HepG2 (cell line): ENCODE results near the gene CPXCR1. TPM values are rescaled to one million over a fixed set of nuclear protein-coding genes. Genes with fewer than 3 reads are reported as not detected.

Experiments used
- ATAC-seq: fragments of 200-7000 bp; cut with Tn5 transposase; 3 replicates; pipeline ENCODE4 v1.9.1; 2020; ENCODE audit warnings: mild to moderate bottlenecking, moderate library complexity
- Bru-seq: library from RNA; stranded (reverse); fragments of 400-500 nt; gene quantifications from one replicate; lab custom pipeline; 2021; lab: Mats Ljungman, UMichigan
- BruChase-seq, 2 experiments: library from RNA; stranded (reverse); fragments of 400-500 nt; gene quantifications; one replicate each; lab custom pipeline; 2021; lab: Mats Ljungman, UMichigan
- BruUV-seq: library from RNA; stranded (reverse); fragments of 400-500 nt; replicated peaks from 2 replicates; lab custom pipeline; 2021; lab: Mats Ljungman, UMichigan
- CTCF ChIA-PET: fragments of 300-600 bp; formaldehyde crosslinking; extraction: SDS; loops from one replicate; lab custom pipeline; 2021; ENCODE audit warnings: low total read pairs, inconsistent platforms, low intra/inter-chr PET ratio; lab: Yijun Ruan, JAX
- POLR2A ChIA-PET: fragments of 350-600 bp; sonication (Branson Sonifier 250); formaldehyde crosslinking; loops from one replicate; lab custom pipeline; 2020; ENCODE audit warnings: antibody characterized with exemption, inconsistent platforms; lab: Yijun Ruan, JAX
- DNase-seq: peaks from one replicate; pipeline ENCODE4 v3.0.0-alpha.2; 2015; ENCODE audit warnings: low spot score
- FAIRE-seq: peaks from 3 replicates; lab custom pipeline; 2011; peaks lifted over from hg19 to GRCh38; lab: Jason Lieb, UNC
- H2AFZ ChIP-seq: one replicate; pipeline ENCODE4 v1.6.1; 2011; ENCODE audit warnings: low read length, inconsistent platforms
- H3K27ac ChIP-seq: fragments of 300-600 bp; 3 replicates; pipeline ENCODE4 v1.8.0; 2011; ENCODE audit warnings: mixed run types, mild to moderate bottlenecking, mixed read lengths, low read length, inconsistent platforms; ENCODE audit not compliant: insufficient read depth; ENCODE audit errors: extremely low read length
- H3K27me3 ChIP-seq, 2 experiments: fragments of 200-600 bp in 1 of 2; 2 replicates in 1 of 2; 3 replicates in 1 of 2; pipeline versions ENCODE4 v1.6.0 to v1.8.0; 2011; ENCODE audit warnings: low read length in 2 of 2, mild to moderate bottlenecking in 2 of 2, moderate library complexity in 2 of 2, inconsistent platforms in 1 of 2; ENCODE audit not compliant: insufficient read depth in 2 of 2, control insufficient read depth in 1 of 2
- H3K36me3 ChIP-seq, 2 experiments: fragments of 200-600 bp in 1 of 2; replicated peaks in 1 of 2; 2 replicates in 1 of 2; 3 replicates in 1 of 2; pipeline versions ENCODE4 v1.5.1 to v1.8.0; 2011; ENCODE audit warnings: low read length in 2 of 2, inconsistent platforms in 1 of 2; ENCODE audit not compliant: insufficient read depth in 2 of 2, control insufficient read depth in 1 of 2
- H3K4me1 ChIP-seq: 2 replicates; pipeline ENCODE4 v1.5.1; 2012; ENCODE audit warnings: low read length, inconsistent platforms; ENCODE audit not compliant: insufficient read depth
- H3K4me2 ChIP-seq: 2 replicates; pipeline ENCODE4 v1.6.0; 2011; ENCODE audit warnings: low read depth, low read length, inconsistent platforms
- H3K4me3 ChIP-seq, 3 experiments: fragments of 200-600 bp in 1 of 3; sonication (generic), shearing (Covaris generic) in 1 of 3; replicated peaks in 1 of 3; 2 replicates each; pipeline ENCODE4 v1.5.1; 2011 to 2016; ENCODE audit warnings: low read length in 3 of 3, inconsistent platforms in 2 of 3, low read depth in 2 of 3, mild to moderate bottlenecking in 2 of 3, control low read depth in 1 of 3, mixed read lengths in 1 of 3; ENCODE audit not compliant: insufficient read depth in 1 of 3
- H3K79me2 ChIP-seq: one replicate; pipeline ENCODE4 v1.6.1; 2011; ENCODE audit warnings: low read length, inconsistent platforms; ENCODE audit not compliant: insufficient read depth
- H3K9ac ChIP-seq: 2 replicates; pipeline ENCODE4 v1.6.0; 2011; ENCODE audit warnings: mild to moderate bottlenecking, low read depth, low read length, inconsistent platforms; ENCODE audit not compliant: insufficient read depth
- H3K9me3 ChIP-seq: 2 replicates; pipeline ENCODE4 v1.5.1; 2012; ENCODE audit warnings: mild to moderate bottlenecking, low read length
- H4K20me1 ChIP-seq: 2 replicates; pipeline ENCODE4 v1.6.0; 2011; ENCODE audit warnings: inconsistent platforms, mild to moderate bottlenecking, low read length, moderate library complexity; ENCODE audit not compliant: insufficient read depth
- E2F5 ChIP-seq: sonication (generic); formaldehyde crosslinking; conservative IDR thresholded peaks from 2 replicates; pipeline ENCODE4 v1.4.0; 2020; ENCODE audit warnings: missing genetic modification reagents
- EEA1 ChIP-seq: sonication (generic); formaldehyde crosslinking; IDR thresholded peaks from 2 replicates; pipeline ENCODE4 v1.5.1; 2020; ENCODE audit warnings: mild to moderate bottlenecking, missing genetic modification reagents, borderline replicate concordance
- HOMEZ ChIP-seq: IDR thresholded peaks from 2 replicates; pipeline ENCODE4 v1.6.1; 2016; ENCODE audit warnings: low read depth
- MZF1 ChIP-seq: sonication (generic); formaldehyde crosslinking; IDR thresholded peaks from 2 replicates; pipeline ENCODE4 v1.8.1; 2023; ENCODE audit warnings: mild to moderate bottlenecking, missing genetic modification reagents, borderline replicate concordance
- PRPF4 ChIP-seq: fragments of 200-400 bp; formaldehyde crosslinking; IDR thresholded peaks from 2 replicates; pipeline ENCODE4 v1.6.1; 2016; ENCODE audit warnings: low read length, low read depth; ENCODE audit not compliant: poor library complexity, severe bottlenecking
- TEAD3 ChIP-seq: optimal IDR thresholded peaks from 2 replicates; pipeline ENCODE3; 2016; ENCODE audit warnings: borderline replicate concordance
- THAP9 ChIP-seq: sonication (generic); formaldehyde crosslinking; IDR thresholded peaks from 2 replicates; pipeline ENCODE4; 2020; ENCODE audit warnings: missing genetic modification reagents, mild to moderate bottlenecking, borderline replicate concordance
- ZGPAT ChIP-seq: IDR thresholded peaks from 2 replicates; pipeline ENCODE4 v1.6.1; 2016; ENCODE audit warnings: mild to moderate bottlenecking
- ZNF337 ChIP-seq: sonication (generic); formaldehyde crosslinking; IDR thresholded peaks from 2 replicates; pipeline ENCODE4 v1.5.1; 2020; ENCODE audit warnings: missing genetic modification reagents, low read depth, mild to moderate bottlenecking, borderline replicate concordance
- WGBS: methylation state at CpG from one replicate; pipeline ENCODE4 v1.1.6; 2017; ENCODE audit warnings: low lambda C conversion rate; 5-methylcytosine and 5-hydroxymethylcytosine counted together
- in situ Hi-C: cut with HindIII; loops from 2 replicates; pipeline ENCODE4 v1.10.0; 2017; ENCODE audit warnings: low pct_unique_long_range_greater_than_20kb; ENCODE audit not compliant: extremely low pct_ligation_motif_present
- intact Hi-C: fragments of 100-400 bp; cut with micrococcal nuclease; formaldehyde crosslinking; loops from one replicate; pipeline ENCODE4 v1.10.0; 2022; ENCODE audit not compliant: unreplicated experiment
- long read RNA-seq, 2 experiments: library from RNA in 1 of 2; library from polyadenylated mRNA in 1 of 2; stranded (forward) in 1 of 2; unstranded in 1 of 2; transcript quantifications; one replicate each; pipeline ENCODE4 v2.0.0, GENCODE V29; 2019 to 2022
- polyA minus RNA-seq, 3 experiments: library from RNA; depleted of rRNA, polyadenylated mRNA; stranded (reverse); fragments of >200 nt; gene quantifications; 2 replicates each; pipeline ENCODE4 v1.2.3, GENCODE V29; 2011; ENCODE audit warnings: low replicate concordance in 1 of 3
- polyA plus RNA-seq, 8 experiments: library from polyadenylated mRNA; depleted of rRNA in 3 of 8; stranded (reverse) in 7 of 8; unstranded in 1 of 8; fragments of >200 nt; fragmentation: Illumina TruSeq in 4 of 8; extraction: Trizol in 4 of 8; gene quantifications; 2 replicates each; pipeline versions ENCODE4 v1.2.1 to v1.2.3, GENCODE V29; 2011 to 2016; ENCODE audit warnings: low read depth in 4 of 8, missing spikeins in 1 of 8, mixed read lengths in 1 of 8; ENCODE audit not compliant: insufficient read depth in 1 of 8
- total RNA-seq, 5 experiments: library from RNA; depleted of rRNA; stranded (reverse); fragments of >200 nt; fragmentation: Illumina TruSeq; extraction: Trizol; gene quantifications; 2 replicates each; pipeline ENCODE4 v1.2.3, GENCODE V29; 2016; ENCODE audit warnings: low read depth in 1 of 5

The CPXCR1 gene
- total RNA-seq (2016; rRNA removed; fragmentation: Illumina TruSeq; extraction: Trizol): not detected in 2 replicates
- total RNA-seq (2016; cell fraction: cytosol; rRNA removed; fragmentation: Illumina TruSeq; extraction: Trizol; ENCODE audit: low read depth): not detected in 2 replicates
- total RNA-seq (2016; cell fraction: insoluble cytoplasmic fraction; rRNA removed; fragmentation: Illumina TruSeq; extraction: Trizol): not detected in 2 replicates
- total RNA-seq (2016; cell fraction: membrane; rRNA removed; fragmentation: Illumina TruSeq; extraction: Trizol): not detected in 2 replicates
- not detected in 2 replicates for total RNA-seq (2016; cell fraction: nucleus; rRNA removed; fragmentation: Illumina TruSeq; extraction: Trizol)
- polyA plus RNA-seq (2011; rRNA removed): not detected in 2 replicates
- not detected in 2 replicates for polyA plus RNA-seq (2011; cell fraction: cytosol; rRNA removed)
- polyA plus RNA-seq (2011; cell fraction: nucleus; rRNA removed): not detected in 2 replicates
- not detected in 2 replicates for polyA plus RNA-seq (2012)
- polyA plus RNA-seq (2016; cell fraction: cytosol; fragmentation: Illumina TruSeq; extraction: Trizol; ENCODE audit: low read depth): not detected in 2 replicates
- not detected in 2 replicates for polyA plus RNA-seq (2016; cell fraction: insoluble cytoplasmic fraction; fragmentation: Illumina TruSeq; extraction: Trizol; ENCODE audit: low read depth)
- not detected in 2 replicates for polyA plus RNA-seq (2016; cell fraction: membrane; fragmentation: Illumina TruSeq; extraction: Trizol; ENCODE audit: low read depth)
- not detected in 2 replicates for polyA plus RNA-seq (2016; cell fraction: nucleus; fragmentation: Illumina TruSeq; extraction: Trizol; ENCODE audit: insufficient read depth, low read depth)
- polyA minus RNA-seq (2011; rRNA and poly(A)+ RNA removed; ENCODE audit: low replicate concordance): not detected in 2 replicates
- not detected in 2 replicates for polyA minus RNA-seq (2011; cell fraction: cytosol; rRNA and poly(A)+ RNA removed)
- not detected in 2 replicates for polyA minus RNA-seq (2011; cell fraction: nucleus; rRNA and poly(A)+ RNA removed)
- Bru-seq, nascent RNA: not detected
- not detected for BruChase-seq, experiment 1, labeled RNA remaining after a 6-hour chase
- BruChase-seq, experiment 2, labeled RNA remaining after a 2-hour chase: not detected
- long read RNA-seq, experiment 1: 0 reads
- long read RNA-seq, experiment 2: 0 reads

- DNase-seq: no peak
- Histone ChIP-seq H3K9ac (no peak within 1 kb of the TSS), H3K27me3 (no peaks in the 10 kb centered on the region), H3K9me3 (no peaks in the 10 kb centered on the region), H3K4me2 (no peak within 1 kb of the TSS), H3K27ac (no peak within 1 kb of the TSS), H3K4me1 (no peaks in the 10 kb centered on the region), H3K36me3 (no peaks in the 10 kb centered on the region), H3K4me3 (no peak within 1 kb of the TSS), H3K79me2 (no peaks in the 10 kb centered on the region), H2AFZ (no peak within 1 kb of the TSS), H4K20me1 (no peaks in the 10 kb centered on the region)
- TF ChIP-seq MZF1 (CRISPR knock-in tag) (no peak), TEAD3 (no peak), THAP9 (no peak), ZNF337 (CRISPR knock-in tag) (no peak), EEA1 (CRISPR knock-in tag) (no peak), HOMEZ (CRISPR knock-in tag) (no peak), ZGPAT (CRISPR knock-in tag) (no peak), PRPF4 (no peak), E2F5 (no peak)
- in situ Hi-C loops: no loop called here
- 0% methylated on average over 3 of the region's 3 CpGs for WGBS
- intact Hi-C loops: no loop called here
- no peak for FAIRE-seq
- no peak for ATAC-seq
- BruUV-seq: no TSS peak
- ChIA-PET CTCF (no interaction called here), POLR2A (no interaction called here)
These were observed at the start of gene CPXCR1 for GRCh38 chrX:88746925-88747324. Gene CPXCR1, plus strand, starts transcription at chrX:88747225. Its CDS starts 6,190 bp downstream, at chrX:88753415.
